ENCODE data around the gene WDFY3.

DNA sequence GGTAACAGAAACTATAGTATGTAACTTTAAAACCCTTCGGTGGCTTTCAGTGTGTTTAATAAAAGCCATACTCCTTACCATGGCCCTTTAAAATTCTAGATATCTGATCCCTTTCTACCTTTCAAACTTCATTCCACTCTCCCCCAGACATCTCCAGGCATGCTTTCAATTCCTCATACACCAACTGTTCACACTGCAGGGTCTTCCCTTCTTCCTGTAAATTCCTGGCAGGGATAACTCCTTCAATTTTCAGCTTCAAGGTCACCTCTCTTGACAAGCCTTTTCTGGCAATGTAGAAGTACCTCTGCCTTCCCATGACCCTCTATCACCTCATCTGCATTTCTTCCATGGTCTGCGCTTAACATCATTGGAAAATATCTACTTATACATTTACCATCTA, 60.8 kb downstream of the WDFY3 start:
- TF ChIP-seq, protein P1, sequence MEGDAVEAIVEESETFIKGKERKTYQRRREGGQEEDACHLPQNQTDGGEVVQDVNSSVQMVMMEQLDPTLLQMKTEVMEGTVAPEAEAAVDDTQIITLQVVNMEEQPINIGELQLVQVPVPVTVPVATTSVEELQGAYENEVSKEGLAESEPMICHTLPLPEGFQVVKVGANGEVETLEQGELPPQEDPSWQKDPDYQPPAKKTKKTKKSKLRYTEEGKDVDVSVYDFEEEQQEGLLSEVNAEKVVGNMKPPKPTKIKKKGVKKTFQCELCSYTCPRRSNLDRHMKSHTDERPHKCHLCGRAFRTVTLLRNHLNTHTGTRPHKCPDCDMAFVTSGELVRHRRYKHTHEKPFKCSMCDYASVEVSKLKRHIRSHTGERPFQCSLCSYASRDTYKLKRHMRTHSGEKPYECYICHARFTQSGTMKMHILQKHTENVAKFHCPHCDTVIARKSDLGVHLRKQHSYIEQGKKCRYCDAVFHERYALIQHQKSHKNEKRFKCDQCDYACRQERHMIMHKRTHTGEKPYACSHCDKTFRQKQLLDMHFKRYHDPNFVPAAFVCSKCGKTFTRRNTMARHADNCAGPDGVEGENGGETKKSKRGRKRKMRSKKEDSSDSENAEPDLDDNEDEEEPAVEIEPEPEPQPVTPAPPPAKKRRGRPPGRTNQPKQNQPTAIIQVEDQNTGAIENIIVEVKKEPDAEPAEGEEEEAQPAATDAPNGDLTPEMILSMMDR (IDR thresholded peaks at IDR 0.05; ENCODE audit: insufficient read depth, low read length, poor library complexity, severe bottlenecking): no peak
- TF ChIP-seq EZH2phosphoT487 (conservative IDR thresholded peaks at IDR 0.05; ENCODE audit: low read length): no peak

Data from SU-DHL-6 (cell line).